Lung (tissue), 12 donors: ENCODE data around the gene CELSR3. TPM values are rescaled to one million over a fixed set of nuclear protein-coding genes. Genes with fewer than 3 reads are reported as not detected.

Experiments used
- ATAC-seq: fragments of 200-7000 bp; cut with Tn5 transposase; one replicate; pipeline ENCODE4 v1.9.1; 2020; ENCODE audit warnings: moderate number of reproducible peaks; ENCODE audit not compliant: insufficient read depth, low FRiP score
- DNase-seq, 3 donors: peaks; one replicate each; pipeline ENCODE4 v3.0.0-alpha.2; 2013 to 2017
- H3K27ac ChIP-seq, 2 donors: one replicate each; pipeline ENCODE4 v1.5.1; 2013; ENCODE audit warnings: mild to moderate bottlenecking in 2 of 2, moderate library complexity in 2 of 2, control low read depth in 1 of 2, inconsistent platforms in 1 of 2, low read depth in 1 of 2, low read length in 1 of 2
- H3K27me3 ChIP-seq, 3 donors: one replicate each; pipeline ENCODE4 v1.5.1; 2013; ENCODE audit warnings: low read length in 2 of 3; ENCODE audit not compliant: control insufficient read depth in 3 of 3, insufficient read depth in 3 of 3
- H3K36me3 ChIP-seq, 4 donors: one replicate each; pipeline ENCODE4 v1.5.1; 2013; ENCODE audit warnings: low read length in 4 of 4, mild to moderate bottlenecking in 1 of 4, moderate library complexity in 1 of 4; ENCODE audit not compliant: control insufficient read depth in 4 of 4, insufficient read depth in 4 of 4
- H3K4me1 ChIP-seq, 5 donors: one replicate each; pipeline ENCODE4 v1.5.1; 2013; ENCODE audit warnings: low read length in 5 of 5, mild to moderate bottlenecking in 2 of 5, moderate library complexity in 1 of 5; ENCODE audit not compliant: control insufficient read depth in 5 of 5, insufficient read depth in 5 of 5
- H3K4me3 ChIP-seq: one replicate; pipeline ENCODE4 v1.5.1; 2013; ENCODE audit warnings: mild to moderate bottlenecking, control low read depth, moderate library complexity
- H3K9ac ChIP-seq, 2 donors: one replicate each; pipeline ENCODE4 v1.5.1; 2013; ENCODE audit warnings: low read length in 2 of 2, control low read depth in 1 of 2; ENCODE audit not compliant: insufficient read depth in 1 of 2
- H3K9me3 ChIP-seq, 4 donors: one replicate each; pipeline ENCODE4 v1.5.1; 2013; ENCODE audit warnings: low read length in 3 of 4, mild to moderate bottlenecking in 1 of 4, moderate library complexity in 1 of 4; ENCODE audit not compliant: control insufficient read depth in 4 of 4, insufficient read depth in 3 of 4
- CTCF ChIP-seq: IDR thresholded peaks from 2 replicates; pipeline ENCODE4 v1.5.1; 2012; ENCODE audit warnings: mild to moderate bottlenecking; ENCODE audit errors: control extremely low read depth, extremely low read depth
- WGBS, 2 donors: extraction: QIAGEN DNeasy Blood & Tissue Kit; methylation state at CpG; one replicate each; pipeline ENCODE4 v1.1.7; 2013; 5-methylcytosine and 5-hydroxymethylcytosine counted together
- polyA plus RNA-seq, 2 donors: library from polyadenylated mRNA; stranded (reverse); fragments of 200-250 nt; gene quantifications; one replicate each; pipeline ENCODE4 v1.2.1, GENCODE V29; 2013
- total RNA-seq, 2 donors: library from RNA; depleted of rRNA in 1 of 2; stranded (reverse); fragments of >200 nt in 1 of 2; gene quantifications; one replicate each; pipeline ENCODE4 v1.2.1, GENCODE V29; 2014 to 2021
- donor health status: control.
- donor health status: control.
- donor health status: Bipolar disorder and iron deficiency.
- donor health status: healthy.
- donor health status: DM: yes; HTN: yes; CAD: no.

CELSR3 gene
- total and polyA plus RNA-seq, 4 donors = 0.71 to 2.0 (median 1.4) TPM

GRCh38 chr3:48623851-48624547 is 38.7 kb downstream of the CELSR3 start:
- peak in 2 of 3 donors; percentile 8 to 44 for DNase-seq
- Histone ChIP-seq H3K9me3 (peaks cover 0 to 3% (median 0%) of the 10 kb centered on the region in 4 donors), H3K9ac (no peak overlapping the region), H3K27me3 (no peaks in the 10 kb centered on the region), H3K4me1 (no peaks in the 10 kb centered on the region), H3K36me3 (peaks cover 0 to 26% (median 5%) of the 10 kb centered on the region in 4 donors), H3K4me3 (no peak overlapping the region), H3K27ac (no peak overlapping the region)
- no peak for ATAC-seq
- 67 to 73% methylated on average over 6 of the region's 6 CpGs for WGBS, 2 donors
- no peak for TF ChIP-seq CTCF

- no peak for TF ChIP-seq CTCF
- H3K4me1 ChIP-seq = no peaks in the 10 kb centered on the region
- H3K9ac ChIP-seq = no peak within 1 kb of the TSS
- ATAC-seq (no peak), DNase-seq (no peak)
- WGBS, 2 donors = 95 to 97% methylated on average over 19 of the region's 19 CpGs
- no peak within 1 kb of the TSS for H3K4me3 ChIP-seq
- no peak within 1 kb of the TSS for H3K27ac ChIP-seq
- H3K27me3 ChIP-seq = no peaks in the 10 kb centered on the region
- peaks cover 0 to 9% (median 2%) of the 10 kb centered on the region in 4 donors for H3K36me3 ChIP-seq
- peaks cover 0 to 10% (median 0%) of the 10 kb centered on the region in 4 donors for H3K9me3 ChIP-seq
These were observed 41.2 kb downstream of the CELSR3 start, which contains the start of gene TMEM89 for GRCh38 chr3:48621461-48621869. TMEM89 (minus strand) TSS chr3:48621769; CDS start chr3:48621756, 13 bp downstream.

- H3K4me3 ChIP-seq = no peak overlapping the region
- no peaks in the 10 kb centered on the region for H3K4me1 ChIP-seq
- no peaks in the 10 kb centered on the region for H3K27me3 ChIP-seq
- DNase-seq = no peak
- H3K9me3 ChIP-seq = peaks cover 0 to 10% (median 0%) of the 10 kb centered on the region in 4 donors
- no peaks in the 10 kb centered on the region for H3K36me3 ChIP-seq
- ATAC-seq = no peak
- no peak for TF ChIP-seq CTCF
- H3K27ac ChIP-seq = no peak overlapping the region
- no peak overlapping the region for H3K9ac ChIP-seq
- WGBS, 2 donors = 85 to 87% methylated on average over 6 to 7 of the region's 7 CpGs
These were observed 42.9 kb downstream of the CELSR3 start for GRCh38 chr3:48619541-48620524.
